GM18502 (cell line): ENCODE data around the gene SPATA2.
A peak's percentile ranks its signal among the peaks of the same experiment; 100 is the strongest.

Experiments
- ATAC-seq: cut with Tn5 transposase; IDR thresholded peaks from one replicate; pipeline ENCODE4 v1.9.1; 2021; ENCODE audit warnings: mild to moderate bottlenecking; ENCODE audit not compliant: unreplicated experiment, poor library complexity

SPATA2 gene

DNA sequence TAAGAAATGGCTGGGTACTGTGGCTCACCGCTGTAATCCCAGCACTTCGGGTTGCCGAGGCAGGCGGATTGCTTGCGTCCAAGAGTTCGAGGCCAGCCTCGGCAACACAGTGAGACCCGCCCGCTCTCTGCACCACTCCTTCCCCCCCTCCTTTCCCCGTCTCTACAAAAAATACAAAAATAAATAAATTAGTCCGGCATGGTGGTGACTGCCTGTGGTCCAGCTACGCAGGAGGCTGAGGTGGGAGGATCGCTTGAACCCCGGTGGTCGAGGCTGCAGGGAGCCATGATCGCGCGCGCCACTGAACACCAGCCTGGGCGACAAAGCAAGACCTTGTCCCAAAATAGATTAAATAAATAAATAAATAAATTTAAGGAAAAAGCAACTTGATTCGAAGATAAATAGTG, 20.4 kb upstream of the SPATA2 start:
- ATAC-seq: no peak

GRCh38 chr20:49929142-49929494, 13.8 kb upstream of the SPATA2 start:
- no peak for ATAC-seq

- no peak for ATAC-seq
Observed at GRCh38 chr20:49928411-49929141, 13.2 kb upstream of the SPATA2 start.

- no peak for ATAC-seq
Observed at GRCh38 chr20:49925901-49926454, 10.6 kb upstream of the SPATA2 start.

DNA sequence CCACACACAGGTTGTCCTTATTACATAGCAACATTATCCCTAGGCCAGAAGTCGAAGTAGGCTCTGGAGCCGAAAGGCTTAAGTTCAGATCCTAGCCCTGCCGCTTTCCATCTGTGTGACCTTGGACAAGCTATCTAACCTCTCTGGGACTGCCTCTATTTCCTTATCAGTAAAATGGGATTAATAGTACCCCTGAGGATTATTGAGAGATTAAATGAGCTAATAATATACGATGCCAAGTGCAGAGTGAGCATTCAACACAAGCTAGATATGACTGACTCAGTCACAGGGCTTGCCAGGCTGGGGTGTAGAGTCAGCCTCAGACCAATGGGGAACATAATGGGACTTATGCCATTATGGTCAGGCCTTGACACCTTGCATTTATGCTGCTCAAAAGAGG, 8.9 kb upstream of the SPATA2 start:
- no peak for ATAC-seq

- no peak for ATAC-seq
Observed at GRCh38 chr20:49919461-49919860, 4.1 kb upstream of the SPATA2 start.

DNA sequence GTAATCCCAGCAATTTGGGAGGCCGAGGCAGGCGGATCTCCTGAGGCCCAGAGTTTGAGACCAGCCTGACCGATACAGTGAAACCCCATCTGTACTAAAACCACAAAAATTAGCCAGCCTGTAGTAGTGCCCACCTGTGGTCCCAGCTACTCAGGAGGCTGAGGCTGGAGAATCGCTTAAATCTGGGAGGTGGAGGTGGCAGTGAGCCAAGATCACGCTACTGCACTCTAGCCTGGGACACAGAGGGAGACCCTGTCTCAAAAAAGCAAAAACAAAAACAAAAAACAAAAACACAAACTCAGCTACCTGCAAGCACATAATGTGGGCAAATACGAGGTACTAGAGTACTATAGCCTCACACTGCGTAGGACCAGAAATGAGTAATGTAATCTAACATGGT, 3.7 kb upstream of the SPATA2 start:
- no peak for ATAC-seq

DNA sequence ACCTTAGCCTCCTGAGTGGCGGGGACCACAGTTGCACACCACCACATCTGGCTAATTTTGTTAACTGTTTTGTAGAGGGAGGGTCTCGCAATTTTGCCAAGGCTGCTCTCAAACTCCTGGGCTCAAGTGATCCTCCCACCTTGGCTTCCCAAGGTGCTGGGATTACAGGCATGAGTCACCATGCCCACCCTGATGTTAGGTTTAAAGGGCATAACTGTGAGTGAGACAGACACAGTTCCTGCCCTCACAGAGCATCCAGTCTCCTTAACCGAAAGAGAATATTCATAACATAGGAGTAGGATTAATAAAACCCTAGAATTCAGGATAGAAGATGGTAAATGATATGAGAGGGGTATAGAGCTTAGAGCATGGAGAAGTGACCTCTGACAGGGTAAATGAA, 3.1 kb upstream of the SPATA2 start:
- ATAC-seq: no peak

DNA sequence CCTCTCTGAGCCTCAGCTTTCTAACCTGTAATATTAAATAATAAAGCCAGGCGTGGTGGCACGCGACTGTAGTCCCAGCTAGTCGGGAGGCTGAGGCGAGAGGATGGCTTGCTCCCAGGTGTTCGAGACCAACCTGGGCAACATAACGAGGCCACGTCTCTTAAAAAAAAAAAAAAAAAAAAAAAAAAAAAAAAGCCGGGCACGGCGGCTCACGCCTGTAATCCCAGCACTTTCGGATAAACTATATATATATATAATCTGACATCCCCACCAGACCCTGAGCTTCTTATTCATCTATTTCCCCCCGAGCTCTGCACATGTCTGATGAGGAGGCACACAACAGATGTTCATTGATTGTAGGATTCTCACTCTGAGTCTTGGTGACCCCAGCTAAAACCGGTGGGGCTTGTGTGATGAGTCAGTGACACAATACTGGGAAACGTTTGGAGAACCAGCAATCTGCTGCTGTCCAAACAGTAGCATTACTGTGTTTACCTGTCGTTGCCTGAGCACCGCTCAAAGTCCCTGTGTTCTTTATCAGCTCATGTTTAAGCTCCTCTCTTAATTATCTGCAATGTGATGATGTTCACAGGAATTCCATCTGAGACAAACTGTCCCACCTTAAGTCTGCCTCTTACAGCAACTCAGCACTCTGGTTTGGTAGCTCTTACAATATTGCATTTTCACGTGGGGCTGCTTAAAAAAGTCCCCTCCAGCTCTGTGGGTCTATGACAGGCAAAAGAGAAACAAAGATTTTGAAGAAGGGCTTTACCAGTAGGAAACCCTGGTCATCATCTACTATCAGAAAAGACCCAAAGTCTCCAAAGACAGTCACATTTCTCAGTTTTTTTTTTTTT, 1.0 kb upstream of the SPATA2 start:
- no peak for ATAC-seq

GRCh38 chr20:49915118-49915379, 280 bp downstream of the SPATA2 start:
- ATAC-seq: no peak

- peak; percentile 4 for ATAC-seq
Observed at GRCh38 chr20:49914310-49915117, 815 bp downstream of the SPATA2 start.

DNA sequence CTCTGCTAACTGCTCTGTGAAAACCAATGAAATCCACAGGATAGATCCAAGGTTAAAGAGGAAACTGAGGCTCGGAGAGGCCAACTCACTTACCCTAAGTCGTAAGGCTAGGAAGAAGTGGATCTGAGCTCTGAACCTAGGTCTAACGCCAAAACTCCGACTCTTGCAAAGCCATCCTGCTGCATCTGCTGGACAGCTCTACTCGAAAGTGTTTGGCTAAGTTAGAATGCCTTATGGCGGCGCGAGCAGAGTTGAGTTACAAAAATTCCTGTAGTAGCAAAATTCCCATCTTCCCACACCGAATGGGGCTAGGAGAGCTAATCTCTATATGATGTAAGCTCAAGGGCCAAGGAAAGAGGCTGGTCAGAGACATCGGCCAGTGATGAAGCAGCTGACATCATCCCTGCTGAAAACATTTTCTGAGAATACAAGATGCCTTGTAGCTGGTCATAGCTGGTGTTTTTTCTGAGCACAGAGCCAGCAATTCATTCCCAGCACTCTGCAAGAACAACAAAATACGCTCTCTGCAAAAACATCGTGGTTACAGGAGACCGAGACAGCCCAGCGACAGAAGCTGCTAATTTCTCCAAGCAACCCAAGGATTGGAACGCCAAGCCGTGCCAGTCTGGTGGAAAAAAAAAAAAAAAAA, 1.8 kb downstream of the SPATA2 start:
- ATAC-seq: no peak

- ATAC-seq: no peak
Observed at GRCh38 chr20:49910340-49910706, 5.0 kb downstream of the SPATA2 start.

DNA sequence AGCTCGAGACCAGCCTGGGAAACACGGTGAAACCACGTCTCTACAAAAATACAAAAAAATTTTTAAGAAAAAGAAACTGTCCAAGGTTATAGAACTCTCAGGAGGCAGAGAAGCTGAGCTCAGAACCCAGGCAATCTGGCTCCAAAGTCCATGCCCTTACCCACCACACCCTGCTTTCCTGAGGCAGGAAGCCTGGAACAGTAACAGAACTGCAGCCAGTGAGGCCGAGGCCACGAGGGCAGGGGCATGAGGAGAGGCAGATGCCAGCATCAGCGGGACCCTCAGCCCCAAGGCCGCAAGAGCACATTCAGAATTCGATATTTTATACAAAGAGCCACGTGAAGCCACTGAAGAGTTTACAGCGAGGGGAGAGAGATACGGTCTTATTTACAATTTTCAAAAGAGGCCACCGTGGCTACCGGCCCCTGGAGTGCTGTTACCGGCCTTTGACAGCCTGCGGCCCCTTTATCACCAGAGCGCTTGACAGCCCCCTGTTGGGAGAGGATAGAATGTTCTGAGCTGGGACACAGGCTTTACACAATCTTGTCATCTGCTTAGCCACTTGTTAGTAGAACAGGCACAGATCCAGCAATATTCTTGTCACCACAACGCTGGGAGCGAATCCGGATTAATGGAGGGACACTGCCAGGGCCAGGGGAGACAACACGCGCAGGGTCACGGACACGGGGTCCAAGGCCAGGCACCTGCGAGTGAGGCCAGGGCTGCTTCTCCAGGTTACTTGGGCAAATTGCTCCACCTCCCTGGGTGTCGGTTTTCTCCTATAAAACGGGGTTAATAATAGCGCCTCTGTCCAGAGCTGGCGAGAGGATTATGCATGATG, 5.6 kb downstream of the SPATA2 start:
- no peak for ATAC-seq

DNA sequence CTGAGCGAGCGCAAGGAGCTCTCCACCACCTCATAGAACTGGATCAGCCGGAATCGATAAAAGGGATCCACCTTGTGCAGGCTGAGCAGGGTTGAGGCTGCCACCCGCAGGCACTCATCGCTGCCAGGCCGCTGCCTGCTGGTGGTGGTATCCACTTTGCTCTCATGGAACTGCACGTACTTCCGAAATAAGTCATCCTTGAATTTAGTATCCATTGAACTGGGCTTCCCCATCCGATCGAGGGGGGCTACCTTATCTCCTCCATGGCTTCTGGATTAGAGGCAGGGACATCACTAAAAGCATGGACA, 7.1 kb downstream of the SPATA2 start:
- ATAC-seq: no peak

DNA sequence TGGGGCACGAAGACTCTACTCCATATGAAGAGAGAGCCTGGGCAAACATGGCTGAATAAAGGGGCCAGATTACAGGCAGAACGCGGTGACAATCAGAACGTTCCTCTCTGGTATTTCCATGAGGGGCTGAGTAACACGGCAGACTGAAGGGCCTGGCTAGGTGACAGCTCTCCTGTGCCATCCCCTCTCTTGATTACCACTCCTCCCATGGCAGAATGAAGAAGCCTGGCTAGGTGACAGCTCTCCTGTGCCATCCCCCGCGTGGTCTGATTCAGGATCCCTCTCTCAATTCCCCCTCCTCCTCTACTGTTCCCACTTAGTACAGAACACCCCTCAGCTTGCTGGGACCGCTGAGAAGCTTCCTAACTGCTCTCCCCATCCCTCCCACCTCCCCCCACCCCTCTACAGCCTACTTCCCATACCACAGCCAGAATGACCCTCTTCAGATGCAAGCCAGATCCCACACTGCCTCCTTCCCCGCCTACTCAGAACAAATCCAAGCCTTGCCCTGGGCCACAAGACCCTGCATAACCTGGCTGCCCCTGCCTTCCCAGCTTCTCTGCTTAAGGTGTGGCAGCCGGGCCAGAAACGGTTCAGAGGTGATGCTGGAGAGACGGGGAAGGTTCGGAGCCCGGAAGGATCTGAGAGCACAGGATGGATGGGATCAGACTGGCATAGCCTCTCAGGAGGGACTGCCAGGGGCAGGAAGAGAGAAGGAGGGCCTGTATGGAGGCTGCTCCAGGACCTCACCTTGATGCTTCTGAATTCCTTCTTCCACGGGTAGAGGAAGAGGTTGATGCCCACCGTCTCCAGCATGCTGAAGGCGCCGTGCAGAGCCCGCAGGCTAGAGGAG, 7.7 kb downstream of the SPATA2 start:
- ATAC-seq: no peak

- ATAC-seq: no peak
Observed at GRCh38 chr20:49906615-49907154, 8.6 kb downstream of the SPATA2 start.

DNA sequence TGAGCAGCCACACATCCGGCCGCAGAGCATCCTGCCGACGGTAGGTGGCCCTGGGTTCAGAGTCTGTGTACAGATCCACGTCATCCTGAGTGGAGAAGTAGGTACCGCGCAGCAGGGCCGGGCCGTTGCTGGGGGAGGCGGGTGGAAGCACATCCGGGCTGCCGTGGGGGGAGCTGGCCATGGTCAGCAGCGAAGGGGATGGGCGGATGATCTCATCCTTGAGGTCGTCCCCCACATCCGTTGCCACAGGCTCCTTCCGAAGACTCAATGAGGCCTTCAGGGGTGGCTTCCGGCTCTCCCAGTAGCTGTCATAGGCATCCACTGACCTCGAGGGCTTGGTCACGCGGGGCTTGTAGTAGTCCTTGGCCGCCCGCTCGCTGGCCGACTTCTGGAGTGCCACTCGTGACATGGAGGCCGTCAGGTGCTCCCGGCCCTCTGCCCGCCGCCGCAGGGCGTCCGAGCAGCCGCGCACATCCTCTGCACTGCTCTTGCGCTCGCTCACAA, 9.2 kb downstream of the SPATA2 start:
- ATAC-seq: no peak
